Astrocyte (in vitro differentiated cells and primary cell): ENCODE measurements around the gene IQSEC2. TPM values are rescaled to one million over a fixed set of nuclear protein-coding genes. Genes with fewer than 3 reads are reported as not detected.

Experiments used
- DNase-seq: peaks from one replicate; pipeline ENCODE4 v3.0.0-alpha.2; 2010; ENCODE audit warnings: low read depth
- FAIRE-seq: peaks from 2 replicates; lab custom pipeline; 2011; peaks lifted over from hg19 to GRCh38; lab: Jason Lieb, UNC
- H2AFZ ChIP-seq: 2 replicates; pipeline ENCODE4 v1.6.0; 2012; ENCODE audit warnings: low read depth, low read length, inconsistent platforms
- H3K27ac ChIP-seq: 2 replicates; pipeline ENCODE4 v1.5.1; 2011; ENCODE audit warnings: low read depth, low read length, inconsistent platforms
- H3K27me3 ChIP-seq: 2 replicates; pipeline ENCODE4 v1.6.0; 2011; ENCODE audit warnings: low read length, inconsistent platforms; ENCODE audit not compliant: insufficient read depth
- H3K36me3 ChIP-seq: 2 replicates; pipeline ENCODE4 v1.5.1; 2011; ENCODE audit warnings: low read length, inconsistent platforms; ENCODE audit not compliant: insufficient read depth
- H3K4me1 ChIP-seq: 2 replicates; pipeline ENCODE4 v1.5.1; 2011; ENCODE audit warnings: low read length, inconsistent platforms; ENCODE audit not compliant: insufficient read depth
- H3K4me2 ChIP-seq: 2 replicates; pipeline ENCODE4 v1.6.0; 2012; ENCODE audit warnings: low read length, inconsistent platforms
- H3K4me3 ChIP-seq: 2 replicates; pipeline ENCODE4 v1.5.1; 2011; ENCODE audit warnings: low read depth, mild to moderate bottlenecking, low read length, inconsistent platforms; ENCODE audit not compliant: insufficient read depth
- H3K79me2 ChIP-seq: 2 replicates; pipeline ENCODE4 v1.6.0; 2012; ENCODE audit warnings: mild to moderate bottlenecking, low read length, inconsistent platforms; ENCODE audit not compliant: insufficient read depth
- H3K9ac ChIP-seq: 2 replicates; pipeline ENCODE4 v1.6.0; 2012; ENCODE audit warnings: mild to moderate bottlenecking, low read length, inconsistent platforms
- H3K9me3 ChIP-seq: 2 replicates; pipeline ENCODE4 v1.5.1; 2012; ENCODE audit warnings: low read depth, mild to moderate bottlenecking, low read length, inconsistent platforms; ENCODE audit not compliant: insufficient read depth
- H4K20me1 ChIP-seq: 2 replicates; pipeline ENCODE4 v1.6.0; 2012; ENCODE audit warnings: low read length, inconsistent platforms; ENCODE audit not compliant: insufficient read depth
- H3K27ac Mint-ChIP-seq: one replicate; pipeline ENCODE4 v1.8.0; 2021; ENCODE audit warnings: mild to moderate bottlenecking, mixed read lengths; ENCODE audit not compliant: unreplicated experiment
- H3K27me3 Mint-ChIP-seq: one replicate; pipeline ENCODE4 v1.8.0; 2021; ENCODE audit warnings: low read depth, mixed read lengths; ENCODE audit not compliant: unreplicated experiment
- H3K36me3 Mint-ChIP-seq: one replicate; pipeline ENCODE4 v1.8.0; 2021; ENCODE audit warnings: low read depth, mixed read lengths; ENCODE audit not compliant: unreplicated experiment
- H3K4me1 Mint-ChIP-seq: one replicate; pipeline ENCODE4 v1.8.0; 2021; ENCODE audit warnings: low read depth, mixed read lengths; ENCODE audit not compliant: unreplicated experiment
- H3K4me3 Mint-ChIP-seq: one replicate; pipeline ENCODE4 v1.8.0; 2021; ENCODE audit warnings: mild to moderate bottlenecking, moderate library complexity, mixed read lengths; ENCODE audit not compliant: unreplicated experiment
- H3K9me3 Mint-ChIP-seq: one replicate; pipeline ENCODE4 v1.8.0; 2021; ENCODE audit warnings: mild to moderate bottlenecking, mixed read lengths; ENCODE audit not compliant: unreplicated experiment
- EZH2 ChIP-seq: IDR thresholded peaks from 2 replicates; pipeline ENCODE4 v1.6.1; 2012; ENCODE audit warnings: mild to moderate bottlenecking, low read length, inconsistent platforms; ENCODE audit not compliant: insufficient read depth
- total RNA-seq: library from RNA; stranded (reverse); gene quantifications from 2 replicates; pipeline ENCODE4 v1.2.1, GENCODE V29; 2021
- TF ChIP-seq, protein P1 (sequence below): IDR thresholded peaks from 2 replicates; pipeline ENCODE4 v1.5.1; 2011; ENCODE audit warnings: low read depth, mild to moderate bottlenecking, inconsistent platforms, low read length, moderate library complexity; ENCODE audit not compliant: insufficient read depth

The IQSEC2 gene
- total RNA-seq, 1 donor from 2014 or later, result 8.2 TPM

DNA sequence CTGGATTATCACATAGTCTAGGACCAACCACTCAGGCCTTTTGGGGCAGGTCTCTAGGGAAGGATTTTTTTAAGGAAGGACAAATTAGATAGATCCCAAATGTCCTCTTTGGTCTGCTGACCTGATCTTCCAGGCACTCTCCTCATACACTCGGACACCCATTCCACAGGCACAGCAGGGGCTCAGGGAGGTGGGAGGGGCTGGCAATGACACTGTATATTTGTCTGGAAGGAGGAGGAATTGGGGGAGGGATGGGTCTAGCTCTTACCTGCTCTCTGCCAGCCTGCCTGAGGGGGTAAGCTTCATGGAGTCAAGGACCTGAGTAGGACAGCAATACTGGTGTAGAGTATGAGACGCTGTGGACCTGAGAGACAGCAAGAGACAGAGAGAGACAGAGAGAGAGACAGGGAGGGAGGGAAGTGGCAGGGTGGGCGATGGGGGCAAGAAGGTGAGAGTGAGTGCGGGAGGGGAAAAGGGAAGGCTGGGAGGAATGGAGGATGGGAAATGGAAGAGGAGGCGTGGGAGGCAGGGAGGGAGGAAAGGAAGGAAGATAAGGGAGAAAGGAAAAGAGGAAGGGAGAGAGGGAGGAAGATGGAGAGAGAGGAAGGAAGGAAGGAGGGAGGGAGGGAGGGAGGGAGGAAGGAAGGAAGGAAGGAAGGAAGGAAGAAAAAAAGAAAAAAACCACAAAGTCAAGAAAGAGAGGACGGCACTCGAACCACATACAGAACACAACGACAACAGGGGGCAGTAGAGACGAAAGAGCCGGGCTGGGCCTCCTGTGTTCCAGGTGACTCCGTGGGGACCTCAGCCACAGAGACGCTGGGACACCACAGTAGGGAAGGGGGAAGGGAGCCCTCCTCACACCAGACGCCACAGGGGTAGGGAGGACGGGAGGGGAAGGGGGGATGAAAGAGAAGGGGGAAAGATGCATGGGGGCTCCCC is 1.8 kb downstream of the IQSEC2 start:
- no peak overlapping the region for H3K4me3 ChIP-seq
- Mint-ChIP-seq H3K27ac (no peak overlapping the region), H3K4me1 (peaks cover 2% of the 10 kb centered on the region), H3K36me3 (no peaks in the 10 kb centered on the region), H3K9me3 (no peaks in the 10 kb centered on the region), H3K4me3 (no peak overlapping the region), H3K27me3 (no peaks in the 10 kb centered on the region)
- no peak overlapping the region for H3K9ac ChIP-seq
- no peaks in the 10 kb centered on the region for H3K9me3 ChIP-seq
- no peak for DNase-seq
- FAIRE-seq, result peak; percentile 43
- TF ChIP-seq, protein P1, sequence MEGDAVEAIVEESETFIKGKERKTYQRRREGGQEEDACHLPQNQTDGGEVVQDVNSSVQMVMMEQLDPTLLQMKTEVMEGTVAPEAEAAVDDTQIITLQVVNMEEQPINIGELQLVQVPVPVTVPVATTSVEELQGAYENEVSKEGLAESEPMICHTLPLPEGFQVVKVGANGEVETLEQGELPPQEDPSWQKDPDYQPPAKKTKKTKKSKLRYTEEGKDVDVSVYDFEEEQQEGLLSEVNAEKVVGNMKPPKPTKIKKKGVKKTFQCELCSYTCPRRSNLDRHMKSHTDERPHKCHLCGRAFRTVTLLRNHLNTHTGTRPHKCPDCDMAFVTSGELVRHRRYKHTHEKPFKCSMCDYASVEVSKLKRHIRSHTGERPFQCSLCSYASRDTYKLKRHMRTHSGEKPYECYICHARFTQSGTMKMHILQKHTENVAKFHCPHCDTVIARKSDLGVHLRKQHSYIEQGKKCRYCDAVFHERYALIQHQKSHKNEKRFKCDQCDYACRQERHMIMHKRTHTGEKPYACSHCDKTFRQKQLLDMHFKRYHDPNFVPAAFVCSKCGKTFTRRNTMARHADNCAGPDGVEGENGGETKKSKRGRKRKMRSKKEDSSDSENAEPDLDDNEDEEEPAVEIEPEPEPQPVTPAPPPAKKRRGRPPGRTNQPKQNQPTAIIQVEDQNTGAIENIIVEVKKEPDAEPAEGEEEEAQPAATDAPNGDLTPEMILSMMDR, result no peak
- no peak for TF ChIP-seq EZH2
- no peaks in the 10 kb centered on the region for H3K27me3 ChIP-seq
- peaks cover 11% of the 10 kb centered on the region for H3K4me1 ChIP-seq
- H3K27ac ChIP-seq, result no peak overlapping the region
- no peak overlapping the region for H2AFZ ChIP-seq
- H3K4me2 ChIP-seq, result peak overlapping the region; percentile 80
- H3K36me3 ChIP-seq, result no peaks in the 10 kb centered on the region
- no peaks in the 10 kb centered on the region for H3K79me2 ChIP-seq
- no peaks in the 10 kb centered on the region for H4K20me1 ChIP-seq

DNA sequence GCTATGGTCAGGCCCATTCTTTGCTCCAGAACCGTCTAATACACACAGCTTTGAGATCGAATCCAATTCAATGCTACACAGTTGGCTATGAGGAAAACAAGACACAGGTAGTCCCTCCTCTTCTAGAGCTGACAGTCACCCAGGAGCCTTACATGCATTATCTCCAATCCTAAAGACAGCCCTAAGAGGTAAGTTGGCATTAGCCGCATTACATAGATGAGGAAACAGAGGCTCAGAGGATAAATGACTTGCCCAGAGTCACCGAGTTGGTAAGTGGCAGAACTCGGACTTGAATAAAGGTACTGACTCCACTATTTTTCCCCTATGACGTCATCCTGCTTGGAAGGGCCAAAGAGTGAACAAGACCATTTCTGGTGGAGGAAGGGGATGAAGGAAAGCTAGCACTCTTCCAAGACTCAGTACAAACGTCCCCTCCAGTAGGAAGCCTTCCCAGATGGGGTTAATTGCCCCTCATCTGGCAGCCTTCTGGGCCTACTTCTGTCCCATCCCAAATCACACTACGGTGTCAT is 8.5 kb downstream of the IQSEC2 start:
- DNase-seq (no peak), FAIRE-seq (peak; percentile 20)
- Histone ChIP-seq H3K4me2 (no peak overlapping the region), H3K9me3 (no peaks in the 10 kb centered on the region), H3K27ac (no peak overlapping the region), H2AFZ (no peak overlapping the region), H4K20me1 (no peaks in the 10 kb centered on the region), H3K4me3 (no peak overlapping the region), H3K79me2 (no peaks in the 10 kb centered on the region), H3K36me3 (no peaks in the 10 kb centered on the region), H3K4me1 (no peaks in the 10 kb centered on the region), H3K27me3 (no peaks in the 10 kb centered on the region), H3K9ac (no peak overlapping the region)
- TF ChIP-seq, protein P1, result no peak
- no peak for TF ChIP-seq EZH2
- H3K36me3 Mint-ChIP-seq, result no peaks in the 10 kb centered on the region
- H3K27ac Mint-ChIP-seq, result no peak overlapping the region
- no peaks in the 10 kb centered on the region for H3K4me1 Mint-ChIP-seq
- H3K4me3 Mint-ChIP-seq, result no peak overlapping the region
- H3K27me3 Mint-ChIP-seq, result no peaks in the 10 kb centered on the region
- no peaks in the 10 kb centered on the region for H3K9me3 Mint-ChIP-seq
